ENCODE data around the gene SBF1. TPM values are rescaled to one million over a fixed set of nuclear protein-coding genes. Genes with fewer than 3 reads are reported as not detected.
"Not testable (repeated sequence)": the region's sequence is repeated elsewhere in the genome, so short reads cannot be mapped to it uniquely, and the experiment has no call there.

Gene SBF1
- total RNA-seq, 1 donor from 2014 or later = 55.8 TPM

- Histone ChIP-seq H3K27ac (replicated peaks) (no peak overlapping the region), H3K4me1 (peaks cover 4% of the 10 kb centered on the region), H3K27me3 (ENCODE audit: low read depth) (no peaks in the 10 kb centered on the region), H3K4me3 (no peak overlapping the region), H3K9me3 (replicated peaks) (no peaks in the 10 kb centered on the region), H3K36me3 (peaks cover 91% of the 10 kb centered on the region)
- no peak for DNase-seq
- TF ChIP-seq CTCF (IDR thresholded peaks at IDR 0.05; ENCODE audit: borderline replicate concordance) = no peak
- intact Hi-C loops (cut with micrococcal nuclease) = no loop called here
Measured at GRCh38 chr22:50416996-50417395, 57.8 kb downstream of the SBF1 start.

- H3K4me1 ChIP-seq = peaks cover 5% of the 10 kb centered on the region
- no peaks in the 10 kb centered on the region for H3K9me3 ChIP-seq (replicated peaks)
- DNase-seq = no peak
- H3K27me3 ChIP-seq (ENCODE audit: low read depth) = no peaks in the 10 kb centered on the region
- no peak overlapping the region for H3K27ac ChIP-seq (replicated peaks)
- H3K36me3 ChIP-seq = peaks cover 85% of the 10 kb centered on the region
- no peak overlapping the region for H3K4me3 ChIP-seq
- TF ChIP-seq CTCF (IDR thresholded peaks at IDR 0.05; ENCODE audit: borderline replicate concordance) = no peak
- intact Hi-C loops (cut with micrococcal nuclease) = no loop called here
Measured at GRCh38 chr22:50415426-50415825, 59.4 kb downstream of the SBF1 start.

DNA sequence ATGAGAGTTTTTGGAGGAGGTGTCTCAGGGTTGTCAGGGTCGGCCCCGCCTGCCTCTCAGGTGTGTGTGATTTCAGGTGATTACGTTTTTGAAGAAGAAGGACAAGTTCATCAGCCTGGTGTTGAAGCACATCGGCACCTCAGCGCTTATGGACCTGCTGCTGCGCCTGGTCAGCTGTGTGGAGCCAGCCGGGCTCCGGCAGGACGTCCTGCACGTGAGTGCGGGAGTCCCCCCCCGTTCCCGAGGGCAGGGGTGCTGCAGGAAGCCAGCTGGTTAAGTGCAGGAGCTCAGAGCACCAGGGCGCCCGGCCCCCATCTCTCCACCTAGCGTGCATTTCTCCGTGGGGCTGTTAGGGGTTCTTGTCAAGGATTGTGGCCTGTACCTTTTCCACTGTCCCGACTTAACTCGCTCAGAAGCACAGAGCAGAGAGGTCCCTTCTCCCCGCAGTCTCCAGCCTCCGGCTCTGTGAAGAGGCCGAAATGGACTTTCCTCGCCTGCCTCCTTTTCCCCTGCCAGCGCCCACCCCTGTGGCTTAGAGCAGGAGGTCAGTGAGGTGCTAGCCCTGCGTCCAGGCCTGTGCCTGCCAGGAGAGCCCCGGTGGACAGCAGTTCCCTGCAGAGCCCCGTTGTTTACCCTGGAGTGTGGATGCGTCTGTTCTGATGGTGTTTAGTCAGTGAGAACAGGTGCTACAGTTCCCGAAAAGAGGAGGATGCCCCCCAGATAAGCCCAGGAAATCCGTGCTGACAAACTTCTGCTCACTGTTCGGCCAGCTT, 60.2 kb downstream of the SBF1 start:
- peaks cover 5% of the 10 kb centered on the region for H3K4me1 ChIP-seq
- no peak for TF ChIP-seq CTCF (IDR thresholded peaks at IDR 0.05; ENCODE audit: borderline replicate concordance)
- peaks cover 83% of the 10 kb centered on the region for H3K36me3 ChIP-seq
- intact Hi-C loops (cut with micrococcal nuclease) = no loop called here
- H3K9me3 ChIP-seq (replicated peaks) = no peaks in the 10 kb centered on the region
- DNase-seq = no peak
- H3K4me3 ChIP-seq = no peak overlapping the region
- H3K27ac ChIP-seq (replicated peaks) = no peak overlapping the region
- no peaks in the 10 kb centered on the region for H3K27me3 ChIP-seq (ENCODE audit: low read depth)

- peaks cover 57% of the 10 kb centered on the region for H3K36me3 ChIP-seq
- H3K4me1 ChIP-seq; intact Hi-C loops (cut with micrococcal nuclease); DNase-seq; H3K4me3 ChIP-seq; H3K27ac ChIP-seq (replicated peaks); H3K9me3 ChIP-seq (replicated peaks); H3K27me3 ChIP-seq (ENCODE audit: low read depth): not testable (repeated sequence)
Measured at GRCh38 chr22:50408954-50409353, 65.9 kb downstream of the SBF1 start.

DNA sequence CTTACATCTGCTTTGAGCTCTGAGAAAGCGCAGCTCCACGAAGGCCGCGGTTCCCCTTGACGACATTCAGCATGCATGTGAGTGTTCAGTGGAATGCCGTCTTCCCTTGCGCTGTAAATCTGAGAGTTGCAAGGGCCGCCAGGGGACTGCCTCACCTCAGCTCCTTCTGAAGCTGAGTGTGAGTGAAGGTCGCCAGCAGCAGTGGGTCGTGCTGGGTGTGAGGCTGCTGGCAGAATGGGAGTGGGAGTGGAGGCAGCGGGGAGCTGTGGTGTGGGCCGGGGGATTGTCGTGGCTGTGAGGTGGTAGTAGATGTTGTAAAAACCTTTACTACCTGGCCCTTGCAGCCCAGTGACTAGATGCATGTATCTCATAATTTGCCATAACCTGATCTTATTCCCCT, 66.5 kb downstream of the SBF1 start:
- Histone ChIP-seq H3K27me3 (ENCODE audit: low read depth) (no peaks in the 10 kb centered on the region), H3K27ac (replicated peaks) (no peak overlapping the region), H3K9me3 (replicated peaks) (no peaks in the 10 kb centered on the region), H3K4me3 (no peak overlapping the region), H3K4me1 (peaks cover 16% of the 10 kb centered on the region), H3K36me3 (peaks cover 51% of the 10 kb centered on the region)
- no peak for TF ChIP-seq CTCF (IDR thresholded peaks at IDR 0.05; ENCODE audit: borderline replicate concordance)
- DNase-seq = no peak
- intact Hi-C loops (cut with micrococcal nuclease) = no loop called here

GRCh38 chr22:50406416-50407170, 68.2 kb downstream of the SBF1 start:
- Histone ChIP-seq H3K4me3 (no peak overlapping the region), H3K4me1 (peaks cover 11% of the 10 kb centered on the region), H3K36me3 (peaks cover 47% of the 10 kb centered on the region), H3K9me3 (replicated peaks) (no peaks in the 10 kb centered on the region), H3K27me3 (ENCODE audit: low read depth) (no peaks in the 10 kb centered on the region), H3K27ac (replicated peaks) (no peak overlapping the region)
- intact Hi-C loops (cut with micrococcal nuclease) = no loop called here
- no peak for DNase-seq
- TF ChIP-seq CTCF (IDR thresholded peaks at IDR 0.05; ENCODE audit: borderline replicate concordance) = no peak
